Measurements from ENCODE around the gene MPZL1. TPM values are rescaled to one million over a fixed set of nuclear protein-coding genes. Genes with fewer than 3 reads are reported as not detected.
A peak's percentile ranks its signal among the peaks of the same experiment; 100 is the strongest.
"Not testable (repeated sequence)": the region's sequence is repeated elsewhere in the genome, so short reads cannot be mapped to it uniquely, and the experiment has no call there.

The MPZL1 gene
- polyA plus RNA-seq, 2 of the 4 experiments (the other 2 are of a cell fraction) = 92.6 to 178 TPM

GRCh38 chr1:167739752-167740151 is 18.0 kb downstream of the MPZL1 start:
- Histone ChIP-seq H3K27ac (no peak overlapping the region), H3K4me2 (no peak overlapping the region), H3K9me3 (0 out of 3 replicates have a peak, but pooled peaks cover 4% of the 10 kb centered on the region), H3K4me3 (no peak overlapping the region), H3K4me1 (peaks cover 30% of the 10 kb centered on the region)
- FAIRE-seq (no peak), ATAC-seq (no peak), DNase-seq (ENCODE audit: low read depth in 1 of 2, low spot score in 1 of 2) (no peak)
- TF ChIP-seq POLR2AphosphoS2 (conservative IDR thresholded peaks at IDR 0.05; ENCODE audit: low read length) = no peak
- ChIA-PET CTCF (interaction anchor here (0.7 to 1.6 kb wide), 5 partner anchors 10 to 338 kb away, joined by 3 to 4 read pairs (median 4); no protein-coding TSS in a partner anchor), POLR2A (no interaction called here)
- 71% methylated on average over 3 of the region's 3 CpGs for WGBS (ENCODE audit: missing lambda C conversion rate)

GRCh38 chr1:167741103-167741502 is 19.3 kb downstream of the MPZL1 start:
- 90% methylated on average over 7 of the region's 7 CpGs for WGBS (ENCODE audit: missing lambda C conversion rate)

GRCh38 chr1:167742392-167743057 is 20.7 kb downstream of the MPZL1 start:
- POLR2A ChIA-PET; FAIRE-seq; H3K27ac ChIP-seq; H3K9me3 ChIP-seq; CTCF ChIA-PET; H3K4me3 ChIP-seq; TF ChIP-seq FOSL2 (IDR thresholded peaks at IDR 0.05): not testable (repeated sequence)
- peaks cover 44% of the 10 kb centered on the region for H3K4me1 ChIP-seq
- H3K4me2 ChIP-seq = peak overlapping the region; percentile 32
- ATAC-seq (peak in 1 of 2 experiments; percentile 55; a peak in 1 of 6 replicates), DNase-seq (ENCODE audit: low read depth in 1 of 2, low spot score in 1 of 2) (peak in 1 of 2 experiments; percentile 13)
- peak; percentile 20; the same call in 1 of the 2 replicates for TF ChIP-seq FOSL2 (CRISPR knock-in tag; IDR thresholded peaks at IDR 0.05)
- 48% methylated on average over 1 of the region's 1 CpG for WGBS (ENCODE audit: missing lambda C conversion rate)

More at GRCh38 chr1:167741103-167741502, 19.3 kb downstream of the MPZL1 start:
- peaks cover 34% of the 10 kb centered on the region for H3K4me1 ChIP-seq
- H3K27ac ChIP-seq; CTCF ChIA-PET; DNase-seq (ENCODE audit: low read depth in 1 of 2, low spot score in 1 of 2); FAIRE-seq; H3K9me3 ChIP-seq; ATAC-seq; H3K4me2 ChIP-seq; H3K4me3 ChIP-seq: not testable (repeated sequence)
- POLR2A ChIA-PET = interaction anchor here (0.7 kb wide), 1 partner anchor 485 kb away, joined by 5 read pairs; the partner anchor contains the start of gene SFT2D2

GRCh38 chr1:167744901-167745300 is 23.1 kb downstream of the MPZL1 start:
- FAIRE-seq (no peak), DNase-seq (ENCODE audit: low read depth in 1 of 2, low spot score in 1 of 2) (no peak), ATAC-seq (no peak)
- no peak overlapping the region for H3K27ac ChIP-seq
- H3K4me1 ChIP-seq = peaks cover 68% of the 10 kb centered on the region
- no peak overlapping the region for H3K4me3 ChIP-seq
- no peak for TF ChIP-seq MAFK (IDR thresholded peaks at IDR 0.05; ENCODE audit: partially characterized antibody)
- no peak for TF ChIP-seq SREBF2 (IDR thresholded peaks at IDR 0.05)
- H3K4me2 ChIP-seq = no peak overlapping the region
- CTCF ChIA-PET = interaction anchor here (0.7 to 1.4 kb wide), 2 partner anchors 17 to 481 kb away, joined by 3 read pairs; no protein-coding TSS in a partner anchor
- POLR2A ChIA-PET = no interaction called here
- WGBS (ENCODE audit: missing lambda C conversion rate) = 98% methylated on average over 3 of the region's 3 CpGs
- no peaks in the 10 kb centered on the region for H3K9me3 ChIP-seq

GRCh38 chr1:167746013-167746672 is 24.4 kb downstream of the MPZL1 start:
- Histone ChIP-seq H3K9me3 (no peaks in the 10 kb centered on the region), H3K4me3 (no peak overlapping the region), H3K4me1 (peaks cover 78% of the 10 kb centered on the region), H3K27ac (peak overlapping the region in 1 of 2 experiments; percentile 22; a peak in 1 of 6 replicates), H3K4me2 (no peak overlapping the region)
- no peak for DNase-seq (ENCODE audit: low read depth in 1 of 2, low spot score in 1 of 2)
- ChIA-PET CTCF (no interaction called here), POLR2A (no interaction called here)
- peak in 1 of 2 experiments; percentile 36; a peak in 2 of 6 replicates for ATAC-seq
- 82% methylated on average over 5 of the region's 5 CpGs for WGBS (ENCODE audit: missing lambda C conversion rate)
- FAIRE-seq = no peak
- TF ChIP-seq BCL3 (IDR thresholded peaks at IDR 0.05) (no peak), HMGXB4 (CRISPR knock-in tag; IDR thresholded peaks at IDR 0.05; ENCODE audit: borderline replicate concordance) (no peak), JUN (IDR thresholded peaks at IDR 0.05) (no peak), FOXS1 (CRISPR knock-in tag; IDR thresholded peaks at IDR 0.05) (no peak), RARB (CRISPR knock-in tag; IDR thresholded peaks at IDR 0.05) (no peak), CEBPB (IDR thresholded peaks at IDR 0.05) (no peak), FOSB (CRISPR knock-in tag; IDR thresholded peaks at IDR 0.05) (no peak), MYC (IDR thresholded peaks at IDR 0.05; ENCODE audit: borderline replicate concordance, low read length) (no peak), CTCF (IDR thresholded peaks at IDR 0.05) (no peak), ZNF302 (CRISPR knock-in tag; IDR thresholded peaks at IDR 0.05) (no peak), HES2 (IDR thresholded peaks at IDR 0.05) (no peak), EP300 (IDR thresholded peaks at IDR 0.05) (no peak), RAD21 (conservative IDR thresholded peaks at IDR 0.05 in 1 of 2, IDR thresholded peaks at IDR 0.05 in 1 of 2) (no peak), BHLHE40 (IDR thresholded peaks at IDR 0.05; ENCODE audit: low read depth, low read length) (no peak), EHF (CRISPR knock-in tag; IDR thresholded peaks at IDR 0.05) (no peak), MAFK (IDR thresholded peaks at IDR 0.05; ENCODE audit: partially characterized antibody) (no peak)

Measured in A549 (cell line).